CD4-positive, alpha-beta T cell (primary cell): ENCODE results near the gene MRPL33. TPM values are rescaled to one million over a fixed set of nuclear protein-coding genes. Genes with fewer than 3 reads are reported as not detected.

ENCODE experiments used
- ATAC-seq: fragments of 200-7000 bp; cut with Tn5 transposase; one replicate; pipeline ENCODE4 v1.10.0; 2022; ENCODE audit warnings: mild to moderate bottlenecking; ENCODE audit not compliant: poor library complexity
- CTCF ChIA-PET: fragments of 350-600 bp; sonication (Branson Sonifier 250); formaldehyde crosslinking; loops from one replicate; lab custom pipeline; 2021; ENCODE audit warnings: antibody characterized with exemption, inconsistent platforms; lab: Charles Lee
- POLR2A ChIA-PET: fragments of 350-600 bp; sonication (Branson Sonifier 250); formaldehyde crosslinking; loops from one replicate; lab custom pipeline; 2021; ENCODE audit warnings: antibody characterized with exemption, inconsistent platforms; lab: Charles Lee
- DNase-seq, 14 experiments: peaks; one replicate each; pipeline ENCODE4 v3.0.0-alpha.2; 2013 to 2020; ENCODE audit warnings: mixed read lengths in 2 of 14
- H3K27ac ChIP-seq, 2 donors: one replicate each; pipeline versions ENCODE4 v1.5.1 to v1.7.0; 2013; ENCODE audit warnings: low read length in 2 of 2, low read depth in 1 of 2, mild to moderate bottlenecking in 1 of 2
- H3K27me3 ChIP-seq, 2 experiments: 1 replicate in 1 of 2; 2 replicates in 1 of 2; pipeline versions ENCODE4 v1.6.1 to v1.7.0; 2013; ENCODE audit warnings: low read length in 2 of 2, control low read depth in 1 of 2, mild to moderate bottlenecking in 1 of 2, moderate library complexity in 1 of 2; ENCODE audit not compliant: insufficient read depth in 2 of 2, control insufficient read depth in 1 of 2
- H3K36me3 ChIP-seq: one replicate; pipeline ENCODE4 v1.6.1; 2013; ENCODE audit warnings: low read length, control low read depth; ENCODE audit not compliant: insufficient read depth
- H3K4me1 ChIP-seq: one replicate; pipeline ENCODE4 v1.6.1; 2013; ENCODE audit warnings: low read length, control low read depth; ENCODE audit not compliant: insufficient read depth
- H3K4me3 ChIP-seq: one replicate; pipeline ENCODE4 v1.5.1; 2013; ENCODE audit warnings: mild to moderate bottlenecking, low read length, moderate library complexity
- H3K9me3 ChIP-seq, 2 experiments: 1 replicate in 1 of 2; 2 replicates in 1 of 2; pipeline versions ENCODE4 v1.6.1 to v1.7.0; 2013; ENCODE audit warnings: low read length in 2 of 2, mild to moderate bottlenecking in 2 of 2, control low read depth in 1 of 2, moderate library complexity in 1 of 2; ENCODE audit not compliant: control insufficient read depth in 1 of 2, insufficient read depth in 1 of 2
- H3K27ac Mint-ChIP-seq: one replicate; pipeline ENCODE4 v1.8.0; 2020; ENCODE audit warnings: mixed read lengths
- H3K27me3 Mint-ChIP-seq: one replicate; pipeline ENCODE4 v1.8.0; 2021; ENCODE audit warnings: mixed read lengths
- H3K36me3 Mint-ChIP-seq: one replicate; pipeline ENCODE4 v1.8.0; 2021; ENCODE audit warnings: low read depth, mixed read lengths
- H3K4me1 Mint-ChIP-seq: one replicate; pipeline ENCODE4 v1.8.0; 2021; ENCODE audit warnings: low read depth, mixed read lengths
- H3K4me3 Mint-ChIP-seq: one replicate; pipeline ENCODE4 v1.8.0; 2020; ENCODE audit warnings: mild to moderate bottlenecking, mixed read lengths
- H3K9me3 Mint-ChIP-seq: one replicate; pipeline ENCODE4 v1.8.0; 2020; ENCODE audit warnings: mixed read lengths
- CTCF ChIP-seq: fragments of 200-600 bp; IDR thresholded peaks from one replicate; pipeline ENCODE4 v1.8.0; 2022; ENCODE audit warnings: antibody characterized with exemption, mild to moderate bottlenecking
- intact Hi-C, 2 experiments: fragments of 100-400 bp; cut with DNase I in 1 of 2; cut with micrococcal nuclease in 1 of 2; formaldehyde crosslinking; loops; one replicate each; pipeline versions ENCODE4 v1.15.1 to v1.9.0; 2023 to 2025; cut with DNase I, micrococcal nuclease
- total RNA-seq, 174 experiments: library from RNA in 2 of 174; stranded (reverse) in 2 of 174; gene quantifications; one replicate each; pipeline ENCODE4 v1.2.3 and lab custom pipeline; 2021 to 2026

MRPL33 gene
- total RNA-seq, 2 experiments from 2014 or later, result 33.1 to 37.2 TPM

- no peak for TF ChIP-seq CTCF
- Histone ChIP-seq H3K27me3 (peaks cover 2 to 14% of the 10 kb centered on the region in 2 experiments), H3K36me3 (no peaks in the 10 kb centered on the region), H3K4me1 (peaks cover 2% of the 10 kb centered on the region), H3K4me3 (no peak overlapping the region), H3K9me3 (no peaks in the 10 kb centered on the region), H3K27ac (no peak overlapping the region)
- Mint-ChIP-seq H3K4me3 (no peak overlapping the region), H3K27ac (no peak overlapping the region), H3K9me3 (no peaks in the 10 kb centered on the region), H3K27me3 (no peaks in the 10 kb centered on the region), H3K4me1 (no peaks in the 10 kb centered on the region), H3K36me3 (no peaks in the 10 kb centered on the region)
- ATAC-seq (no peak), DNase-seq (no peak)
- POLR2A ChIA-PET, result no interaction called here
- intact Hi-C loops, result no loop called here
- CTCF ChIA-PET, result no interaction called here
Measured at GRCh38 chr2:27756091-27756490, 15.4 kb upstream of the MRPL33 start.

GRCh38 chr2:27756544-27757498 is 14.7 kb upstream of the MRPL33 start:
- no peak for TF ChIP-seq CTCF
- intact Hi-C loops, result no loop called here
- no peaks in the 10 kb centered on the region for H3K4me1 Mint-ChIP-seq

GRCh38 chr2:27762951-27763906 is 8.3 kb upstream of the MRPL33 start:
- DNase-seq (no peak), ATAC-seq (no peak)
- no peak overlapping the region for H3K4me3 Mint-ChIP-seq
- POLR2A ChIA-PET, result no interaction called here
- Histone ChIP-seq H3K9me3 (no peaks in the 10 kb centered on the region), H3K4me3 (no peak overlapping the region), H3K36me3 (no peaks in the 10 kb centered on the region), H3K4me1 (peaks cover 8% of the 10 kb centered on the region), H3K27ac (no peak overlapping the region), H3K27me3 (no peaks in the 10 kb centered on the region)
- CTCF ChIA-PET, result no interaction called here
- H3K36me3 Mint-ChIP-seq, result no peaks in the 10 kb centered on the region
- intact Hi-C loops, result loop anchor here in 1 of 2 experiments (5.0 kb wide), 1 partner anchor 634 kb away; no protein-coding TSS in a partner anchor
- TF ChIP-seq CTCF, result no peak
- peaks cover 11% of the 10 kb centered on the region for H3K27me3 Mint-ChIP-seq
- H3K27ac Mint-ChIP-seq, result no peak overlapping the region
- no peaks in the 10 kb centered on the region for H3K9me3 Mint-ChIP-seq
- no peaks in the 10 kb centered on the region for H3K4me1 Mint-ChIP-seq

More at GRCh38 chr2:27756544-27757498, 14.7 kb upstream of the MRPL33 start:
- H3K27me3 Mint-ChIP-seq, result no peaks in the 10 kb centered on the region
- no peak overlapping the region for H3K4me3 ChIP-seq
- H3K36me3 Mint-ChIP-seq, result no peaks in the 10 kb centered on the region
- CTCF ChIA-PET, result no interaction called here
- H3K4me1 ChIP-seq, result peaks cover 2% of the 10 kb centered on the region
- no peaks in the 10 kb centered on the region for H3K9me3 Mint-ChIP-seq
- no peaks in the 10 kb centered on the region for H3K9me3 ChIP-seq
- no peak for ATAC-seq
- no peak overlapping the region for H3K4me3 Mint-ChIP-seq
- DNase-seq, result peak in 1 of 14 experiments; percentile 25
- H3K27me3 ChIP-seq, result peaks cover 2 to 14% of the 10 kb centered on the region in 2 experiments
- H3K36me3 ChIP-seq, result no peaks in the 10 kb centered on the region
- no peak overlapping the region for H3K27ac Mint-ChIP-seq
- POLR2A ChIA-PET, result no interaction called here
- H3K27ac ChIP-seq, result no peak overlapping the region
